GM23248 (cell line): Measurements from ENCODE around the gene LPP.

Experiments
- EZH2 ChIP-seq: fragments of 200-600 bp; sonication (generic); IDR thresholded peaks from 2 replicates; pipeline ENCODE4 v1.6.1; 2018; ENCODE audit warnings: antibody characterized with exemption, mild to moderate bottlenecking; ENCODE audit not compliant: insufficient read depth, poor library complexity, severe bottlenecking
- EZH2phosphoT487 ChIP-seq: fragments of 200-600 bp; sonication (generic); IDR thresholded peaks from 2 replicates; pipeline ENCODE4 v1.6.1; 2018; ENCODE audit warnings: antibody characterized with exemption, moderate library complexity, mild to moderate bottlenecking, low read depth; ENCODE audit not compliant: insufficient read depth

DNA sequence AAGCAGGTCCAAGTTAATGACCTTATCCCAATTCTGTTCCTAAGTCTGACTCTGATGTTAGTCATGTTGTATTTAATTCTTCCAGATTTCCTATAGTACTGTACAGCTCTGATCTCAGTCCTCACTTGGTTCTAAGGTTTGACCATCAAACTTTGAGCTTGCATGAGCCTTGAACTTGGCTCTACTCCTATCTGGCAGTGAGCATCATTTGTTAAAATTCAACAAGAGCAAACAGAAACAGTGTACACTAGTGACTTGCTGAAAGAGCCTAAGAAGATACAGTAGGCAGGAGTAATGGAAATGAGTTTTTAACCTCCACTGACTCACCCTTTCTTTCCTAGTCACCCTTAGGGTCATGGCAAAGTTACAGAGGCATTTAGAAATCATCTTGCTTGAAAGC, 566.7 kb downstream of the LPP start:
- TF ChIP-seq EZH2phosphoT487 (no peak), EZH2 (no peak)
